Small intestine (tissue), 7 donors: ENCODE results near the gene ARHGAP30. TPM values are rescaled to one million over a fixed set of nuclear protein-coding genes. Genes with fewer than 3 reads are reported as not detected.

Experiments
- DNase-seq, 2 donors: peaks; one replicate each; pipeline versions ENCODE4 v3.0.0 to v3.0.0-alpha.2; 2013
- FAIRE-seq: peaks from 2 replicates; lab custom pipeline; 2012; peaks lifted over from hg19 to GRCh38; lab: Jason Lieb, UNC
- H3K27ac ChIP-seq, 3 donors: one replicate each; pipeline ENCODE4 v1.5.1; 2013; ENCODE audit warnings: low read length in 2 of 3, mild to moderate bottlenecking in 2 of 3, control low read depth in 1 of 3, inconsistent platforms in 1 of 3, low read depth in 1 of 3, moderate library complexity in 1 of 3
- H3K27me3 ChIP-seq, 3 donors: one replicate each; pipeline ENCODE4 v1.6.1; 2013; ENCODE audit warnings: low read length in 3 of 3, inconsistent platforms in 1 of 3; ENCODE audit not compliant: control insufficient read depth in 3 of 3, insufficient read depth in 3 of 3
- H3K36me3 ChIP-seq, 3 donors: one replicate each; pipeline ENCODE4 v1.6.1; 2013; ENCODE audit warnings: low read length in 3 of 3, inconsistent platforms in 1 of 3, low read depth in 1 of 3, mild to moderate bottlenecking in 1 of 3, moderate library complexity in 1 of 3; ENCODE audit not compliant: control insufficient read depth in 3 of 3, insufficient read depth in 2 of 3
- H3K4me1 ChIP-seq, 3 donors: one replicate each; pipeline ENCODE4 v1.6.1; 2013; ENCODE audit warnings: low read length in 2 of 3, inconsistent platforms in 1 of 3, low read depth in 1 of 3, mild to moderate bottlenecking in 1 of 3, moderate library complexity in 1 of 3; ENCODE audit not compliant: control insufficient read depth in 3 of 3, insufficient read depth in 2 of 3
- H3K4me3 ChIP-seq, 3 donors: one replicate each; pipeline ENCODE4 v1.5.1; 2013; ENCODE audit warnings: low read length in 3 of 3, control low read depth in 1 of 3, inconsistent platforms in 1 of 3, low read depth in 1 of 3, mild to moderate bottlenecking in 1 of 3, moderate library complexity in 1 of 3
- H3K9me3 ChIP-seq, 2 donors: one replicate each; pipeline ENCODE4 v1.6.1; 2013; ENCODE audit warnings: low read depth in 1 of 2, low read length in 1 of 2; ENCODE audit not compliant: control insufficient read depth in 2 of 2, insufficient read depth in 1 of 2
- WGBS, 3 donors: extraction: QIAGEN DNeasy Blood & Tissue Kit; methylation state at CpG; one replicate each; pipeline ENCODE4 v1.1.7; 2013; 5-methylcytosine and 5-hydroxymethylcytosine counted together
- polyA plus RNA-seq, 4 donors: library from polyadenylated mRNA; stranded (reverse) in 3 of 4; unstranded in 1 of 4; fragments of 200-250 nt in 3 of 4; fragments of 120-200 nt in 1 of 4; gene quantifications; one replicate each; pipeline versions ENCODE4 v1.2.1 to v1.2.3, GENCODE V29; 2013
- donor health status: healthy with polysubstance abuse.
- donor health status: control.
- donor health status: control.
- donor health status: Bipolar disorder and iron deficiency.
- donor health status: healthy.

The ARHGAP30 gene
- polyA plus RNA-seq, 4 donors: 2.2 to 5.8 (median 5.2) TPM

- WGBS, 3 donors: 49 to 73% (median 58%) methylated on average over 3 of the region's 3 CpGs
- Histone ChIP-seq H3K36me3 (no peaks in the 10 kb centered on the region), H3K27me3 (peaks cover 0 to 1% (median 0%) of the 10 kb centered on the region in 3 donors), H3K9me3 (no peaks in the 10 kb centered on the region), H3K4me1 (peaks cover 0 to 28% (median 2%) of the 10 kb centered on the region in 3 donors), H3K4me3 (no peak overlapping the region), H3K27ac (no peak overlapping the region)
- DNase-seq: no peak
- FAIRE-seq: no peak
Measured at GRCh38 chr1:161088587-161089110, 19.0 kb upstream of the ARHGAP30 start.

DNA sequence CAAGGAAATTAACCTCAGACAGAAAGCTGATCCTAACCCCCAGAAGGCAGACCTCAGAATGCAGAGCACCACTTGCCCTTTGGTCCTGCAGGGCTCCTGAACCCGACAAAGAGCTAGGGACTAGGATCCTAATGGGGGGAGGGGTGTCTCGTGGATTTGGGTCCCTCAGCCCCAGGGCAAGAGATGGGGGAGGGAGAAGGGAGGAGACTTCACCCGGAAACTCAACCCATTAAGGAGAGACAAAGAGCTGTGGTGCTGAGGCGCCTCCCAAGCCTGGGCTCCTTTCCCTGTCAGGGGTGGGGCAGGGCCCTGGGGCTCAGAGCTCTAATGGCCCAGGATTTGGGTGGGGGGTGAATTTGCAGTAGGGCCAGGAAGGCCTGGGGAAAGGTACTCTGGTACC is 16.8 kb upstream of the ARHGAP30 start:
- Histone ChIP-seq H3K4me1 (peaks cover 0 to 38% (median 3%) of the 10 kb centered on the region in 3 donors), H3K27me3 (no peaks in the 10 kb centered on the region), H3K27ac (no peak overlapping the region), H3K4me3 (no peak overlapping the region), H3K9me3 (no peaks in the 10 kb centered on the region), H3K36me3 (no peaks in the 10 kb centered on the region)
- DNase-seq: peak in 1 of 2 donors; percentile 11
- FAIRE-seq: no peak
- WGBS, 3 donors: 32 to 51% (median 37%) methylated on average over 3 to 4 of the region's 4 CpGs

- Histone ChIP-seq H3K4me1 (peaks cover 0 to 38% (median 6%) of the 10 kb centered on the region in 3 donors), H3K4me3 (no peak overlapping the region), H3K9me3 (no peaks in the 10 kb centered on the region), H3K27ac (no peak overlapping the region), H3K27me3 (no peaks in the 10 kb centered on the region), H3K36me3 (no peaks in the 10 kb centered on the region)
- no peak for DNase-seq
- 66 to 76% (median 68%) methylated on average over 2 of the region's 2 CpGs for WGBS, 3 donors
- no peak for FAIRE-seq
Measured at GRCh38 chr1:161085165-161085564, 15.5 kb upstream of the ARHGAP30 start.

DNA sequence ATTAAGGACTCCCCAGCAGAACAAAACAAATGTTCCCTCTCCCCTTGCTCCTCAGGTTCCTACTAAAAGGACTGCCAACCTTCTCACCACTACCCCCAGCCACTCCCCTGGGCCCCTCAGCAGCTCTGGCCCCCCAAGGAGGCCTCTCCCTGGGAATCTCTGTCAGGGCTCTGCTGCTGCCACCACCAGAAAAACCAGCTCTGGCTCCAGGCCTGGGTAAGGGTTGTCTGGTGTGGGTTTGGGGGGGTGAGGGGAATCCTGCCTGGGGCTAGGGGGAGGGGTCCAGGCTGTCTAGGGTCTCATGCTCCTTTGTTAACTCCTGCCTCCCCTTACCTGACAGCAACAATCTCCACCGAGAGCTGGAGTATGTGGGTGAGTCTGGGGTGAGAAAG is 14.9 kb upstream of the ARHGAP30 start:
- H3K9me3 ChIP-seq: no peaks in the 10 kb centered on the region
- H3K4me1 ChIP-seq: peaks cover 0 to 34% (median 6%) of the 10 kb centered on the region in 3 donors
- H3K4me3 ChIP-seq: no peak overlapping the region
- 71 to 93% (median 86%) methylated on average over 1 of the region's 1 CpG for WGBS, 3 donors
- H3K27ac ChIP-seq: no peak overlapping the region
- H3K36me3 ChIP-seq: no peaks in the 10 kb centered on the region
- peak in 1 of 2 donors; percentile 28 for DNase-seq
- FAIRE-seq: no peak
- peaks cover 0 to 2% (median 0%) of the 10 kb centered on the region in 3 donors for H3K27me3 ChIP-seq

- peaks cover 0 to 8% (median 0%) of the 10 kb centered on the region in 3 donors for H3K27me3 ChIP-seq
- H3K27ac ChIP-seq: peak overlapping the region in 2 of 3 donors; percentile 22 to 45
- H3K36me3 ChIP-seq: no peaks in the 10 kb centered on the region
- H3K4me3 ChIP-seq: no peak overlapping the region
- H3K4me1 ChIP-seq: peaks cover 0 to 28% (median 6%) of the 10 kb centered on the region in 3 donors
- WGBS, 3 donors: 74 to 80% (median 76%) methylated on average over 10 of the region's 10 CpGs
- peak in 1 of 2 donors; percentile 50 for DNase-seq
- H3K9me3 ChIP-seq: no peaks in the 10 kb centered on the region
- no peak for FAIRE-seq
Measured at GRCh38 chr1:161083748-161084596, 14.3 kb upstream of the ARHGAP30 start.

DNA sequence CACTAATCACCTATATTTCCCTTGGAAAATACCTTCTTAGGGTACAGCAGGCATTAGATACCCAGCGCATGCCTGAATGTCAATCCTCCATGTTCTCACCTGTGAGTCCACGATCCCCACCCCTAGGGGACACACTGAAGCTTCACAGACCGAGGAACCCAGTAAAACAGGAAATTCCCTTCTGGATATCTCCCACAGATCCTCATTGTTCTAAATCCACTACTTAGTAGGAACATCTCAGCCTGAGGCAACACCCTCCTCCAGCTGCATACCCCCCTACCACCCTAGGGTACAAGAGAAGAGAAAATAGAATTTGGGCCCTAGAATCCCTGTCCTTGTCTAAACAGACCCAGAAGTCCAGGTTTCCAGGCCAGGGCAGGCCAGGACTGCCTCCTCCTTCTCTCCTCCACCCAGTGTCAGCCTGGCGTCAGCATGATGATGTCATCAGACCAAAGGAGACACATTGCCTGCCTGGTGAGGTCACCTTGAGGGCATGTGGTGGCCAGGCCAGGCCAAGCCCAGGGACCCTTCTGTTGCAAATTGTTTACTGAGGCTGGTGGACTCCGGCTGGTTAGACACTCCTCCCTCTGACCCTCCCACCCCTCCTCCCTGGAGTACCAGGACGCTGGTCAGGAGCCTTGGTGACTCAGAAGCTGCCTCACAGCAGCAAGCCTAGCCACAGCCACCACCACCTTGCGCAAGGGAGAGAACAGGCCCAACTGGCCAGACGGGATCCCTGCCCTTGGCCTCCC is 13.5 kb upstream of the ARHGAP30 start:
- Histone ChIP-seq H3K27me3 (peaks cover 0 to 8% (median 0%) of the 10 kb centered on the region in 3 donors), H3K9me3 (no peaks in the 10 kb centered on the region), H3K4me3 (no peak overlapping the region), H3K36me3 (no peaks in the 10 kb centered on the region), H3K27ac (peak overlapping the region in 2 of 3 donors; percentile 22 to 56), H3K4me1 (peaks cover 0 to 26% (median 6%) of the 10 kb centered on the region in 3 donors)
- FAIRE-seq (no peak), DNase-seq (peak; percentile 78 to 93)
- WGBS, 3 donors: 40 to 57% (median 49%) methylated on average over 7 to 8 of the region's 8 CpGs

- Histone ChIP-seq H3K27ac (peak overlapping the region in 1 of 3 donors; percentile 56), H3K4me3 (no peak overlapping the region), H3K9me3 (no peaks in the 10 kb centered on the region), H3K4me1 (peaks cover 0 to 26% (median 6%) of the 10 kb centered on the region in 3 donors), H3K27me3 (peaks cover 0 to 8% (median 0%) of the 10 kb centered on the region in 3 donors), H3K36me3 (peaks cover 0 to under 1% (median 0%) of the 10 kb centered on the region in 3 donors)
- no peak for FAIRE-seq
- DNase-seq: no peak
- 81 to 90% (median 86%) methylated on average over 2 of the region's 2 CpGs for WGBS, 3 donors
Measured at GRCh38 chr1:161082483-161082882, 12.8 kb upstream of the ARHGAP30 start.

GRCh38 chr1:161081519-161081918 is 11.8 kb upstream of the ARHGAP30 start:
- DNase-seq (no peak), FAIRE-seq (no peak)
- no peak overlapping the region for H3K27ac ChIP-seq
- H3K36me3 ChIP-seq: peaks cover 0 to 3% (median 0%) of the 10 kb centered on the region in 3 donors
- H3K4me3 ChIP-seq: no peak overlapping the region
- H3K9me3 ChIP-seq: no peaks in the 10 kb centered on the region
- WGBS, 3 donors: 74 to 78% (median 77%) methylated on average over 5 of the region's 5 CpGs
- H3K27me3 ChIP-seq: peaks cover 0 to 8% (median 0%) of the 10 kb centered on the region in 3 donors
- peaks cover 0 to 26% (median 6%) of the 10 kb centered on the region in 3 donors for H3K4me1 ChIP-seq
